SK-N-SH (cell line): ENCODE measurements around the gene TRAIP. TPM values are rescaled to one million over a fixed set of nuclear protein-coding genes. Genes with fewer than 3 reads are reported as not detected.
"Not testable (repeated sequence)": the region's sequence is repeated elsewhere in the genome, so short reads cannot be mapped to it uniquely, and the experiment has no call there.

Experiments used
- CTCF ChIA-PET: fragments of 300-600, 350-600 bp; formaldehyde crosslinking; extraction: SDS; loops from one replicate; lab custom pipeline; 2021; lab: Yijun Ruan, JAX
- POLR2A ChIA-PET: fragments of 350-600 bp; sonication (Branson Sonifier 250); formaldehyde crosslinking; extraction: SDS; loops from one replicate; lab custom pipeline; 2020; ENCODE audit warnings: antibody characterized with exemption, inconsistent platforms; lab: Yijun Ruan, JAX
- DNase-seq: peaks from one replicate; pipeline ENCODE4 v3.0.0; 2012
- H2AFZ ChIP-seq: fragments of 200-600 bp; sonication (generic); 2 replicates; pipeline ENCODE4 v1.8.1; 2016; ENCODE audit warnings: antibody characterized with exemption, mild to moderate bottlenecking, low read depth
- H3F3A ChIP-seq: fragments of 200-600 bp; sonication (generic); replicated peaks from 2 replicates; pipeline ENCODE3; 2016; ENCODE audit warnings: antibody characterized with exemption, mild to moderate bottlenecking; ENCODE audit not compliant: insufficient read depth
- H3K27ac ChIP-seq, 2 experiments: fragments of 200-500 bp in 1 of 2; fragments of 200-600 bp in 1 of 2; sonication (Bioruptor generic) in 1 of 2; sonication (generic), shearing (Covaris generic) in 1 of 2; 2 replicates each; pipeline versions ENCODE4 v1.5.1 to v1.6.1; 2014 to 2016; ENCODE audit warnings: low read depth in 2 of 2, inconsistent platforms in 1 of 2, low read length in 1 of 2, mild to moderate bottlenecking in 1 of 2, mixed read lengths in 1 of 2
- H3K27me3 ChIP-seq: fragments of 200-600 bp; sonication (generic), shearing (Covaris generic); 2 replicates; pipeline ENCODE4 v1.6.1; 2016; ENCODE audit warnings: mixed run types; ENCODE audit not compliant: insufficient read depth
- H3K36me3 ChIP-seq, 2 experiments: fragments of 200-500 bp in 1 of 2; fragments of 200-600 bp in 1 of 2; sonication (Bioruptor generic) in 1 of 2; sonication (generic) in 1 of 2; replicated peaks in 1 of 2; 2 replicates each; pipeline versions ENCODE3 to v1.5.1; 2014 to 2016; ENCODE audit warnings: low read length in 1 of 2, mild to moderate bottlenecking in 1 of 2; ENCODE audit not compliant: insufficient read depth in 2 of 2, control insufficient read depth in 1 of 2
- H3K4me1 ChIP-seq, 2 experiments: fragments of 200-500 bp in 1 of 2; fragments of 200-600 bp in 1 of 2; sonication (Bioruptor generic) in 1 of 2; sonication (generic), shearing (Covaris generic) in 1 of 2; 2 replicates each; pipeline versions ENCODE4 v1.5.1 to v1.6.1; 2014 to 2016; ENCODE audit warnings: low read depth in 1 of 2, low read length in 1 of 2, mixed run types in 1 of 2; ENCODE audit not compliant: insufficient read depth in 2 of 2, control insufficient read depth in 1 of 2
- H3K4me2 ChIP-seq: fragments of 200-600 bp; sonication (generic), shearing (Covaris generic); 2 replicates; pipeline ENCODE4 v1.6.1; 2017; ENCODE audit warnings: mixed run types
- H3K4me3 ChIP-seq, 2 experiments: fragments of 200-500 bp in 1 of 2; fragments of 200-600 bp in 1 of 2; sonication (Bioruptor generic) in 1 of 2; sonication (generic), shearing (Covaris generic) in 1 of 2; 2 replicates each; pipeline versions ENCODE4 v1.5.1 to v1.8.1; 2014 to 2016; ENCODE audit warnings: low read depth in 2 of 2, inconsistent platforms in 1 of 2, low read length in 1 of 2, mild to moderate bottlenecking in 1 of 2, mixed read lengths in 1 of 2, moderate library complexity in 1 of 2
- H3K79me2 ChIP-seq: fragments of 200-600 bp; sonication (generic); 2 replicates; pipeline ENCODE4 v1.8.1; 2017; ENCODE audit warnings: mild to moderate bottlenecking; ENCODE audit not compliant: insufficient read depth
- H3K9ac ChIP-seq: fragments of 200-600 bp; sonication (generic); 2 replicates; pipeline ENCODE4 v1.6.1; 2017; ENCODE audit warnings: mixed run types
- H3K9me2 ChIP-seq: fragments of 200-600 bp; sonication (generic); 2 replicates; pipeline ENCODE4 v1.6.1; 2017; ENCODE audit warnings: mixed run types
- H3K9me3 ChIP-seq: fragments of 200-600 bp; sonication (generic); 2 replicates; pipeline ENCODE4 v1.6.1; 2017; ENCODE audit warnings: mixed run types, mild to moderate bottlenecking, moderate library complexity
- H4K20me1 ChIP-seq: fragments of 200-600 bp; sonication (generic); 2 replicates; pipeline ENCODE4 v1.6.1; 2017; ENCODE audit warnings: mild to moderate bottlenecking, mixed run types; ENCODE audit not compliant: insufficient read depth
- FOSL2 ChIP-seq: IDR thresholded peaks from 2 replicates; pipeline ENCODE4 v1.4.0; 2012; ENCODE audit warnings: low read depth, mild to moderate bottlenecking, moderate library complexity, borderline replicate concordance
- GABPA ChIP-seq: IDR thresholded peaks from 2 replicates; pipeline ENCODE4 v1.4.0; 2012; ENCODE audit warnings: low read depth, mild to moderate bottlenecking
- GATA2 ChIP-seq: sonication (generic); formaldehyde crosslinking; IDR thresholded peaks from 2 replicates; pipeline ENCODE4 v1.5.0; 2020; ENCODE audit warnings: mild to moderate bottlenecking, missing genetic modification reagents
- MXI1 ChIP-seq: IDR thresholded peaks from 2 replicates; pipeline ENCODE4 v1.6.1; 2012; ENCODE audit warnings: mild to moderate bottlenecking, low read depth, low read length, improper control_type of control experiment
- NFIC ChIP-seq: IDR thresholded peaks from 2 replicates; pipeline ENCODE4 v1.4.0; 2012; ENCODE audit warnings: borderline replicate concordance
- RAD21 ChIP-seq: IDR thresholded peaks from 2 replicates; pipeline ENCODE4 v1.6.1; 2012; ENCODE audit warnings: mild to moderate bottlenecking, low read length
- SIN3A ChIP-seq: IDR thresholded peaks from 2 replicates; pipeline ENCODE4 v1.6.1; 2012; ENCODE audit warnings: low read depth, mild to moderate bottlenecking, low read length, moderate library complexity, borderline replicate concordance
- SMC3 ChIP-seq: IDR thresholded peaks from 2 replicates; pipeline ENCODE4 v1.6.1; 2012; ENCODE audit warnings: low read depth, low read length, improper control_type of control experiment
- TEAD4 ChIP-seq: IDR thresholded peaks from 2 replicates; pipeline ENCODE4 v1.4.0; 2012; ENCODE audit warnings: mild to moderate bottlenecking, borderline replicate concordance; ENCODE audit not compliant: insufficient read depth
- WGBS: methylation state at CpG from one replicate; pipeline ENCODE4 v1.1.6; 2017; ENCODE audit warnings: low lambda C conversion rate; 5-methylcytosine and 5-hydroxymethylcytosine counted together
- polyA plus RNA-seq, 3 experiments: library from polyadenylated mRNA; depleted of rRNA; stranded (reverse); fragments of >200 nt; gene quantifications; 2 replicates each; pipeline ENCODE4 v1.2.3, GENCODE V29; 2012
- TF ChIP-seq, protein P1 (sequence below): fragments of 150-350 bp; IDR thresholded peaks from 2 replicates; pipeline ENCODE4 v1.6.1; 2017; ENCODE audit warnings: antibody characterized with exemption, low read length, low read depth, borderline replicate concordance
- TF ChIP-seq, protein P2 (sequence below): IDR thresholded peaks from 2 replicates; pipeline ENCODE4; 2012
- TF ChIP-seq, protein P3 (sequence below): IDR thresholded peaks from 2 replicates; pipeline ENCODE4 v1.6.1; 2012; ENCODE audit warnings: mild to moderate bottlenecking, low read depth, low read length, moderate library complexity

TRAIP gene
- polyA plus RNA-seq, 1 of the 3 experiments (the other 2 are of a cell fraction), result 8.1 TPM

DNA sequence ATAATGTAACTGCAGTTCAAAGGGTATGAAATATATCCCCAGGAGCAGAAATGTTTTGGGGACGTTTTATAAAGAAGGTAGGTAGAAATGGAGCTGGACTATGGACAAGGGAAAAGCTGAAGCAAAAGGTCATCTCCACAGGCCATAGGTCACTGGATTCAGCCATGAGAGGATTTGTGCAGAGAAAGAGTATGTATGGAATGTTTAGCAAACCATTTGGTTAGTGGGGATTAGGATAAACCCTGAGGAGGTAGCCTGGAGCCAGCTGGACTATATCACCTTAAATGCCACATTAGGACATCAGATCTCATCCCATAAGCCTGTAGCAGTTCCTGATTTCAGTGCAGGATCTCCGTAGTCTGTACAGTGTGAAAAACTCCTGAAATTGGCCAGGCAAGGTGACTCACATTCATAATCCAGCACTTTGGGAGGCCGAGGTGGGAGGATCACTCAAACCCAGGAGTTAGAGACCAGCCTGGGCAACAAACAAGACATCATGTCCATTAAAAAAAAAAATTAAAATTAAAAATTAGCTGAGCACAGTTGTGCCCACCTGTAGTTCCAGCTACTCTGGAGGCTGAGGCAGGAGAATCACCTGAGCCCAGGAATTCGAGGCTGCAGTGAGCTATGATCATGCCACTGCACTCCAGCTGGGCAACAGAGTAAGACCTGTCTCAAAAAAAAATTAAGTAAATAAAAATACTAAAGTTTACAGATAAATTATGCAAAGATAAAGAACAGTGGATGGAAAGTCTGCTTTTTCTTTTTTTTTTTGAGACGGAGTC, 74.8 kb downstream of the TRAIP start:
- peaks cover 0 to 43% of the 10 kb centered on the region in 2 experiments for H3K36me3 ChIP-seq
- H3K27ac ChIP-seq, result no peak overlapping the region
- no peak overlapping the region for H2AFZ ChIP-seq
- H4K20me1 ChIP-seq, result peaks cover 31% of the 10 kb centered on the region; the same call in 1 of the 2 replicates
- no peaks in the 10 kb centered on the region for H3K9me3 ChIP-seq
- H3K4me2 ChIP-seq, result no peak overlapping the region
- ChIA-PET CTCF (interaction anchor here (0.5 to 1.8 kb wide), 4 partner anchors 22 to 565 kb away, joined by 3 to 5 read pairs (median 4); no protein-coding TSS in a partner anchor), POLR2A (no interaction called here)
- H3K27me3 ChIP-seq, result no peaks in the 10 kb centered on the region
- H3F3A ChIP-seq, result peaks cover 4% of the 10 kb centered on the region
- no peak overlapping the region for H3K9ac ChIP-seq
- peaks cover 0 to 5% of the 10 kb centered on the region in 2 experiments; a peak in 1 of 4 replicates for H3K4me1 ChIP-seq
- no peaks in the 10 kb centered on the region for H3K9me2 ChIP-seq
- no peak for DNase-seq
- no peak overlapping the region for H3K4me3 ChIP-seq
- peaks cover 97% of the 10 kb centered on the region for H3K79me2 ChIP-seq
- TF ChIP-seq RAD21 (no peak), GATA2 (CRISPR knock-in tag) (no peak), SMC3 (no peak), FOSL2 (no peak), NFIC (no peak), MXI1 (no peak), GABPA (no peak), SIN3A (no peak)
- 89% methylated on average over 5 of the region's 5 CpGs for WGBS

DNA sequence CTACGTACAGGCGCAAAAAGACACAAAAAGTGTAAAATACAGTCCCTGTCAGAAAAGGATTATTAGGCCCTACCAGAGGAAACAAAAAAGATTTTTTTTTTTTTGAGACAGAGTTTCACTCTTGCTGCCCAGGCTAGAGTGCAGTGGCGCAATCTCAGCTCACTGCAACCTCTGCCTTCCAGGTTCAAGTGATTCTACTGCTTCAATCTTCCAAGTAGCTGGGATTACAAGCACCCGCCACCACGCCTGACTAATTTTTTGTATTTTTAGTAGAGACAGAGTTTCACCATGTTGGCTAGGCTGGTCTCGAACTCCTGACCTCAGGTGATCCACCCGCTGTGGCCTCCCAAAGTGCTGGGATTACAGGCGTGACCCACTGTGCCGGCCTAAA, 75.4 kb downstream of the TRAIP start:
- H3K9me2 ChIP-seq, H3K9me3 ChIP-seq, H3F3A ChIP-seq, H3K27ac ChIP-seq, POLR2A ChIA-PET, H2AFZ ChIP-seq, H3K4me1 ChIP-seq, H3K4me3 ChIP-seq, H3K27me3 ChIP-seq, H3K4me2 ChIP-seq, H3K9ac ChIP-seq, DNase-seq: not testable (repeated sequence)
- H4K20me1 ChIP-seq, result peaks cover 34% of the 10 kb centered on the region; the same call in 1 of the 2 replicates
- 92% methylated on average over 9 of the region's 9 CpGs for WGBS
- peaks cover 100% of the 10 kb centered on the region for H3K79me2 ChIP-seq
- peaks cover 0 to 45% of the 10 kb centered on the region in 2 experiments for H3K36me3 ChIP-seq
- CTCF ChIA-PET, result interaction anchor here (1.3 to 1.8 kb wide), 4 partner anchors 22 to 58 kb away, joined by 3 to 5 read pairs (median 3); partner anchors contain the start of gene INKA1

DNA sequence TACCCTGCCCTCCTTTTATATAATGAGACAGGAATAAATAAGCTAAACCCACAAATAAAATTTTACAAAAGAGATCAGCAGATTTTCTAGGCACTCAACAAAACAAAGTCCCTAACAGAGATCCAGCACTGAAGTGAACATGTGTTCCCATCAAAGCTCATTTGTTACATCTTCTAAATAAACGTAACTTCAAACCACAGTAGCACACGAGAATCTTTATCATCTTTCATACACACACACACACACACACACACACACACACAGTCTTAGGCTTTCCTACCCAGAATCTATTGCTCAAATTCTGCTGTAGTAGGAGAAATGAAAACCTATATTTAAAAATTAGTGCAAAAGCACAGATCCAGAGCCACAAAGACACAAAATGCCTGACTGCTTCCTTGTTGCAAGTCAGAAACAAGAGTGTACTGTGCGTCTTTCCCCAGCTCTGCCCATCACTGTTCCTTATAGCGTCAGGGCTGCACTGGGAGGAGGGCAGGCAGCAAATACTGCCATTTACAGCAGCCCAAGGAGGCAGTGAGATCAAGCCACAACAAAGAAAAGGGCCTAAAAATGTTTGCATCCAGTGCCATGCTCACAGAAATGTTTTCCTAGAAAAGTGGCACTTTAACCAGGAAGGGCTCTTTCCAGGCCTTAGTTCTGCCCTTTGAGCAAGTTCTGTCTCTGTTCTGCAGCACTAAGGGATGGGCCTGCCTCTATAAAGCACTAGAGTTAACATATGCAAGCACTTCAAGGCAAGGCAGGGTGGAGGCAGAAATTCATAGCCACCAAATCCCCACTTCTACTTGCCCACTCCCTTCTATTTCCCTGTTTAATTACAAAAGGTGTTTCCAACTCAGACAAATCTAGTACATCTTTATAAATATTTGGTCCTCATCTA, 76.0 kb downstream of the TRAIP start:
- Histone ChIP-seq H2AFZ (no peak overlapping the region), H3K4me1 (peaks cover under 1 to 5% of the 10 kb centered on the region in 2 experiments; a peak in 1 of 4 replicates), H3K9ac (no peak overlapping the region), H3K9me2 (no peaks in the 10 kb centered on the region), H3K9me3 (no peaks in the 10 kb centered on the region), H4K20me1 (peaks cover 39% of the 10 kb centered on the region), H3K27ac (no peak overlapping the region), H3K36me3 (peaks cover 0 to 45% of the 10 kb centered on the region in 2 experiments), H3K4me3 (no peak overlapping the region), H3F3A (peaks cover 4% of the 10 kb centered on the region), H3K27me3 (no peaks in the 10 kb centered on the region), H3K4me2 (no peak overlapping the region), H3K79me2 (peaks cover 99% of the 10 kb centered on the region)
- POLR2A ChIA-PET, result no interaction called here
- DNase-seq, result no peak
- CTCF ChIA-PET, result interaction anchor here (0.6 to 1.8 kb wide), 3 partner anchors 23 to 128 kb away, joined by 3 to 5 read pairs (median 3); partner anchors contain the start of gene INKA1
- 94% methylated on average over 3 of the region's 4 CpGs for WGBS
- no peak for TF ChIP-seq TEAD4
- TF ChIP-seq, protein P1, sequence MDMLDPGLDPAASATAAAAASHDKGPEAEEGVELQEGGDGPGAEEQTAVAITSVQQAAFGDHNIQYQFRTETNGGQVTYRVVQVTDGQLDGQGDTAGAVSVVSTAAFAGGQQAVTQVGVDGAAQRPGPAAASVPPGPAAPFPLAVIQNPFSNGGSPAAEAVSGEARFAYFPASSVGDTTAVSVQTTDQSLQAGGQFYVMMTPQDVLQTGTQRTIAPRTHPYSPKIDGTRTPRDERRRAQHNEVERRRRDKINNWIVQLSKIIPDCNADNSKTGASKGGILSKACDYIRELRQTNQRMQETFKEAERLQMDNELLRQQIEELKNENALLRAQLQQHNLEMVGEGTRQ, result no peak
- TF ChIP-seq, protein P2, sequence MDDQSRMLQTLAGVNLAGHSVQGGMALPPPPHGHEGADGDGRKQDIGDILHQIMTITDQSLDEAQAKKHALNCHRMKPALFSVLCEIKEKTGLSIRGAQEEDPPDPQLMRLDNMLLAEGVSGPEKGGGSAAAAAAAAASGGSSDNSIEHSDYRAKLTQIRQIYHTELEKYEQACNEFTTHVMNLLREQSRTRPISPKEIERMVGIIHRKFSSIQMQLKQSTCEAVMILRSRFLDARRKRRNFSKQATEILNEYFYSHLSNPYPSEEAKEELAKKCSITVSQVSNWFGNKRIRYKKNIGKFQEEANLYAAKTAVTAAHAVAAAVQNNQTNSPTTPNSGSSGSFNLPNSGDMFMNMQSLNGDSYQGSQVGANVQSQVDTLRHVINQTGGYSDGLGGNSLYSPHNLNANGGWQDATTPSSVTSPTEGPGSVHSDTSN, result no peak
- no peak for TF ChIP-seq SMC3
- no peak for TF ChIP-seq MXI1
- TF ChIP-seq, protein P3, sequence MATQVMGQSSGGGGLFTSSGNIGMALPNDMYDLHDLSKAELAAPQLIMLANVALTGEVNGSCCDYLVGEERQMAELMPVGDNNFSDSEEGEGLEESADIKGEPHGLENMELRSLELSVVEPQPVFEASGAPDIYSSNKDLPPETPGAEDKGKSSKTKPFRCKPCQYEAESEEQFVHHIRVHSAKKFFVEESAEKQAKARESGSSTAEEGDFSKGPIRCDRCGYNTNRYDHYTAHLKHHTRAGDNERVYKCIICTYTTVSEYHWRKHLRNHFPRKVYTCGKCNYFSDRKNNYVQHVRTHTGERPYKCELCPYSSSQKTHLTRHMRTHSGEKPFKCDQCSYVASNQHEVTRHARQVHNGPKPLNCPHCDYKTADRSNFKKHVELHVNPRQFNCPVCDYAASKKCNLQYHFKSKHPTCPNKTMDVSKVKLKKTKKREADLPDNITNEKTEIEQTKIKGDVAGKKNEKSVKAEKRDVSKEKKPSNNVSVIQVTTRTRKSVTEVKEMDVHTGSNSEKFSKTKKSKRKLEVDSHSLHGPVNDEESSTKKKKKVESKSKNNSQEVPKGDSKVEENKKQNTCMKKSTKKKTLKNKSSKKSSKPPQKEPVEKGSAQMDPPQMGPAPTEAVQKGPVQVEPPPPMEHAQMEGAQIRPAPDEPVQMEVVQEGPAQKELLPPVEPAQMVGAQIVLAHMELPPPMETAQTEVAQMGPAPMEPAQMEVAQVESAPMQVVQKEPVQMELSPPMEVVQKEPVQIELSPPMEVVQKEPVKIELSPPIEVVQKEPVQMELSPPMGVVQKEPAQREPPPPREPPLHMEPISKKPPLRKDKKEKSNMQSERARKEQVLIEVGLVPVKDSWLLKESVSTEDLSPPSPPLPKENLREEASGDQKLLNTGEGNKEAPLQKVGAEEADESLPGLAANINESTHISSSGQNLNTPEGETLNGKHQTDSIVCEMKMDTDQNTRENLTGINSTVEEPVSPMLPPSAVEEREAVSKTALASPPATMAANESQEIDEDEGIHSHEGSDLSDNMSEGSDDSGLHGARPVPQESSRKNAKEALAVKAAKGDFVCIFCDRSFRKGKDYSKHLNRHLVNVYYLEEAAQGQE, result no peak
